Vein endothelial cell (primary cell): ENCODE data around the gene GJA10. TPM values are rescaled to one million over a fixed set of nuclear protein-coding genes. Genes with fewer than 3 reads are reported as not detected.

ENCODE experiments used
- small RNA-seq: library from RNA; depleted of rRNA; stranded (forward); fragments of <200 nt; gene quantifications from one replicate; pipeline ENCODE3, GENCODE V24; 2012
- total RNA-seq: library from RNA; depleted of rRNA; stranded (reverse); fragments of >200 nt; gene quantifications from 2 replicates; pipeline ENCODE4 v1.2.3, GENCODE V29; 2012

GJA10 gene
- not detected in 2 replicates for total RNA-seq

DNA sequence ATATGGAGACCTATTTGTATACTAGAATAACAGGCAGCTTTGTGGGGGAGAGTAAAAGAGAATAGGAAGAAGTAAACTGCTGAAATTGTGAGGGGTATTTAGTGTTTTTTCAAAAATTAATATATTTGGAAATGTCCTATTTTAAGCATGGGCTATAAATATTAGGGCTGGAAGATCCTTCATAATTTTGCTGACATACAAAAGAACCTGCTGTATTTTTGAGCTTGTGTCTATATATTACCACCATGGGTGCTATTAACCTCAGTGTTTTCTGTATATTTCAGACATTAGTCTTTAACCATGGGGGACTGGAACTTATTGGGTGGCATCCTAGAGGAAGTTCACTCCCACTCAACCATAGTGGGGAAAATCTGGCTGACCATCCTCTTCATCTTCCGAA is at the start of gene GJA10:
Gene GJA10, plus strand, starts transcription at position 301 of the 400 bp plus-strand sequence. Its CDS starts 0 bp downstream, at position 301.

Small RNA genes within 50 kb of the gene (small RNA-seq; reads per million reads assigned to genes)
- not detected for gene RF00019

Other genes starting within 250 kb of the GJA10 start
- 27.1 and 37.4 TPM in 2 replicates for gene MDN1, start 74.7 kb upstream of the GJA10 start, total RNA-seq
- gene CASP8AP2, start 64.6 kb upstream of the GJA10 start, total RNA-seq, result 15.0 and 18.6 TPM in 2 replicates